ENCODE data around the gene SYT1. TPM values are rescaled to one million over a fixed set of nuclear protein-coding genes. Genes with fewer than 3 reads are reported as not detected.

SYT1 gene
- total RNA-seq, 1 experiment from 2014 or later, result 44.9 TPM

- Histone ChIP-seq H3K27me3 (ENCODE audit: insufficient read depth, low read length) (no peaks in the 10 kb centered on the region), H3K9ac (ENCODE audit: low read length) (no peak overlapping the region), H3K9me3 (ENCODE audit: control insufficient read depth in 1 of 2, insufficient read depth in 1 of 2, low read depth in 1 of 2, low read length in 2 of 2) (no peaks in the 10 kb centered on the region), H3K9me2 (ENCODE audit: insufficient read depth) (0 out of 2 replicates have a peak, but pooled peaks cover 2% of the 10 kb centered on the region), H2AFZ (ENCODE audit: low read depth, low read length, poor library complexity, severe bottlenecking) (peak overlapping the region; percentile 66), H3K27ac (ENCODE audit: low read depth, low read length) (no peak overlapping the region), H3K36me3 (ENCODE audit: control insufficient read depth in 1 of 2, insufficient read depth in 2 of 2, low read length in 2 of 2) (no peaks in the 10 kb centered on the region), H3K79me2 (ENCODE audit: insufficient read depth, low read length) (no peaks in the 10 kb centered on the region), H3K4me1 (ENCODE audit: control insufficient read depth in 1 of 2, insufficient read depth in 2 of 2, low read length in 2 of 2) (peaks cover 6 to 26% of the 10 kb centered on the region in 2 experiments; a peak in 3 of 4 replicates), H4K20me1 (ENCODE audit: insufficient read depth) (no peaks in the 10 kb centered on the region), H3K4me2 (ENCODE audit: low read length) (no peak overlapping the region), H3K4me3 (replicated peaks in 1 of 2; ENCODE audit: low read depth in 1 of 2, low read length in 2 of 2) (no peak overlapping the region)
- TF ChIP-seq RAD21 (IDR thresholded peaks at IDR 0.05; ENCODE audit: low read depth) (peak; percentile 78), EZH2phosphoT487 (IDR thresholded peaks at IDR 0.05; ENCODE audit: borderline replicate concordance) (no peak), EZH2 (IDR thresholded peaks at IDR 0.05) (no peak), JUND (IDR thresholded peaks at IDR 0.05) (no peak), TCF7L2 (IDR thresholded peaks at IDR 0.05; ENCODE audit: borderline replicate concordance, extremely low read depth, insufficient read depth, insufficient read length) (no peak), REST (IDR thresholded peaks at IDR 0.05; ENCODE audit: low read depth) (no peak), ELF1 (IDR thresholded peaks at IDR 0.05; ENCODE audit: borderline replicate concordance, low read depth) (no peak)
- TF ChIP-seq, protein P1, sequence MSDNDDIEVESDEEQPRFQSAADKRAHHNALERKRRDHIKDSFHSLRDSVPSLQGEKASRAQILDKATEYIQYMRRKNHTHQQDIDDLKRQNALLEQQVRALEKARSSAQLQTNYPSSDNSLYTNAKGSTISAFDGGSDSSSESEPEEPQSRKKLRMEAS (IDR thresholded peaks at IDR 0.05), result no peak
- TF ChIP-seq, protein P2, sequence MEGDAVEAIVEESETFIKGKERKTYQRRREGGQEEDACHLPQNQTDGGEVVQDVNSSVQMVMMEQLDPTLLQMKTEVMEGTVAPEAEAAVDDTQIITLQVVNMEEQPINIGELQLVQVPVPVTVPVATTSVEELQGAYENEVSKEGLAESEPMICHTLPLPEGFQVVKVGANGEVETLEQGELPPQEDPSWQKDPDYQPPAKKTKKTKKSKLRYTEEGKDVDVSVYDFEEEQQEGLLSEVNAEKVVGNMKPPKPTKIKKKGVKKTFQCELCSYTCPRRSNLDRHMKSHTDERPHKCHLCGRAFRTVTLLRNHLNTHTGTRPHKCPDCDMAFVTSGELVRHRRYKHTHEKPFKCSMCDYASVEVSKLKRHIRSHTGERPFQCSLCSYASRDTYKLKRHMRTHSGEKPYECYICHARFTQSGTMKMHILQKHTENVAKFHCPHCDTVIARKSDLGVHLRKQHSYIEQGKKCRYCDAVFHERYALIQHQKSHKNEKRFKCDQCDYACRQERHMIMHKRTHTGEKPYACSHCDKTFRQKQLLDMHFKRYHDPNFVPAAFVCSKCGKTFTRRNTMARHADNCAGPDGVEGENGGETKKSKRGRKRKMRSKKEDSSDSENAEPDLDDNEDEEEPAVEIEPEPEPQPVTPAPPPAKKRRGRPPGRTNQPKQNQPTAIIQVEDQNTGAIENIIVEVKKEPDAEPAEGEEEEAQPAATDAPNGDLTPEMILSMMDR (IDR thresholded peaks at IDR 0.05 in 2 of 3, conservative IDR thresholded peaks at IDR 0.05 in 1 of 3; ENCODE audit: borderline replicate concordance in 1 of 3, insufficient read depth in 1 of 3, low read depth in 2 of 3, low read length in 2 of 3), result peak; percentile 48 to 69 (median 53); a peak in 5 of 6 replicates
- ATAC-seq (peak; percentile 88), DNase-seq (ENCODE audit: low read depth, low spot score) (peak; percentile 45)
- CTCF ChIA-PET, result interaction anchor here (0.7 to 1.6 kb wide), 7 partner anchors 12 to 767 kb away, joined by 3 to 7 read pairs (median 4); no protein-coding TSS in a partner anchor
- POLR2A ChIA-PET, result no interaction called here
- RAD21 ChIA-PET (ENCODE audit: low non-redundant PET in 1 of 2, low total read pairs in 2 of 2, uncharacterized antibody in 2 of 2, unreplicated experiment in 2 of 2), result interaction anchor here in 1 of 2 experiments (0.7 kb wide), 1 partner anchor 89 kb away, joined by 4 read pairs; no protein-coding TSS in a partner anchor
- intact Hi-C loops (cut with micrococcal nuclease), result loop anchor here (2.0 to 5.0 kb wide), 2 partner anchors 317 to 767 kb away; no protein-coding TSS in a partner anchor
- BruUV-seq (replicated peaks), result no TSS peak
These were observed 555.6 kb downstream of the SYT1 start for GRCh38 chr12:79420146-79420618.

Data from HCT116 (cell line).